GM19395 (cell line): ENCODE results near the gene BANK1.
A peak's percentile ranks its signal among the peaks of the same experiment; 100 is the strongest.

ENCODE experiments used
- ATAC-seq: cut with Tn5 transposase; IDR thresholded peaks from one replicate; pipeline ENCODE4 v1.9.1; 2021; ENCODE audit warnings: mild to moderate bottlenecking, moderate library complexity; ENCODE audit not compliant: unreplicated experiment

Gene BANK1

GRCh38 chr4:101790521-101791181 lies at the start of gene BANK1:
BANK1 (plus strand) TSS chr4:101790730; CDS start chr4:101790881, 151 bp downstream.
- ATAC-seq = peak; percentile 99

GRCh38 chr4:101753721-101754120 lies 36.8 kb upstream of the BANK1 start:
- no peak for ATAC-seq

GRCh38 chr4:101756181-101756580 lies 34.3 kb upstream of the BANK1 start:
- ATAC-seq = no peak

GRCh38 chr4:101761405-101761804 lies 29.1 kb upstream of the BANK1 start:
- no peak for ATAC-seq

- no peak for ATAC-seq
Observed at GRCh38 chr4:101762025-101762424, 28.5 kb upstream of the BANK1 start.

GRCh38 chr4:101762534-101762933 lies 28.0 kb upstream of the BANK1 start:
- no peak for ATAC-seq

GRCh38 chr4:101763576-101763975 lies 27.0 kb upstream of the BANK1 start:
- no peak for ATAC-seq

- ATAC-seq = no peak
Observed at GRCh38 chr4:101774807-101775206, 15.7 kb upstream of the BANK1 start.

- ATAC-seq = no peak
Observed at GRCh38 chr4:101777431-101777830, 13.1 kb upstream of the BANK1 start.

- ATAC-seq = no peak
Observed at GRCh38 chr4:101780284-101780683, 10.2 kb upstream of the BANK1 start.

GRCh38 chr4:101782546-101782945 lies 8.0 kb upstream of the BANK1 start:
- no peak for ATAC-seq

- no peak for ATAC-seq
Observed at GRCh38 chr4:101784957-101785356, 5.6 kb upstream of the BANK1 start.

GRCh38 chr4:101785486-101785885 lies 5.0 kb upstream of the BANK1 start:
- ATAC-seq = no peak

- ATAC-seq = no peak
Observed at GRCh38 chr4:101787701-101788316, 2.7 kb upstream of the BANK1 start.

- ATAC-seq = peak; percentile 9
Observed at GRCh38 chr4:101791182-101791558, 640 bp downstream of the BANK1 start.

- no peak for ATAC-seq
Observed at GRCh38 chr4:101792056-101792590, 1.6 kb downstream of the BANK1 start.

GRCh38 chr4:101793397-101793796 lies 2.9 kb downstream of the BANK1 start:
- ATAC-seq = no peak

- ATAC-seq = no peak
Observed at GRCh38 chr4:101794806-101795205, 4.3 kb downstream of the BANK1 start.

GRCh38 chr4:101795704-101796103 lies 5.2 kb downstream of the BANK1 start:
- no peak for ATAC-seq

GRCh38 chr4:101801958-101802357 lies 11.4 kb downstream of the BANK1 start:
- ATAC-seq = no peak

- peak; percentile 99 for ATAC-seq
Observed at GRCh38 chr4:101806914-101807313, 16.4 kb downstream of the BANK1 start.

GRCh38 chr4:101807351-101807750 lies 16.8 kb downstream of the BANK1 start:
- peak; percentile 39 for ATAC-seq
